HG02798 (cell line): ENCODE measurements around the gene TAS1R3.

Experiments used
- ATAC-seq: cut with Tn5 transposase; IDR thresholded peaks from one replicate; pipeline ENCODE4 v1.9.1; 2021; ENCODE audit warnings: mild to moderate bottlenecking; ENCODE audit not compliant: unreplicated experiment, poor library complexity

TAS1R3 gene

GRCh38 chr1:1335792-1336248, 4.7 kb downstream of the TAS1R3 start:
- no peak for ATAC-seq

DNA sequence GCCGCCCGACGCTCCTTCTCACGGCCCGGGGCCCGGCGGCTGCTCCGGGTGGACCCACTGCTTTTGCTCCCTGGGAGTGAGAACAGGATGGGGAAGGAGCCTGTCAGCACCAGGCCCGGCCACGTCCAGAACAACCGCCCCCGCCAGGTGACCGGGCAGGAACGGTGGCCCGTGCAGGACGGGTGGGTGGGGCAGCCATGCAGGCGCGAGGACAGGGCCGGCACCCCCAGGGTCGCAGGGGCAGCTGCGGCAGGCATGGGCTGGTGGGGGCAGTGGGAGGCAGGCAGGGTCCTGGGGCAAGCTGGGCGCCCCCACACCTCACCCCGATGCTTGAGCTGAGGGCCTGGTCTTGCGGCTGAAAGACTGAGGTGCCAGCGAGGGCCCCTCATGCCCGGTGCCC, 5.4 kb downstream of the TAS1R3 start:
- no peak for ATAC-seq

- ATAC-seq: no peak
Observed at GRCh38 chr1:1336931-1337792, 6.1 kb downstream of the TAS1R3 start.

DNA sequence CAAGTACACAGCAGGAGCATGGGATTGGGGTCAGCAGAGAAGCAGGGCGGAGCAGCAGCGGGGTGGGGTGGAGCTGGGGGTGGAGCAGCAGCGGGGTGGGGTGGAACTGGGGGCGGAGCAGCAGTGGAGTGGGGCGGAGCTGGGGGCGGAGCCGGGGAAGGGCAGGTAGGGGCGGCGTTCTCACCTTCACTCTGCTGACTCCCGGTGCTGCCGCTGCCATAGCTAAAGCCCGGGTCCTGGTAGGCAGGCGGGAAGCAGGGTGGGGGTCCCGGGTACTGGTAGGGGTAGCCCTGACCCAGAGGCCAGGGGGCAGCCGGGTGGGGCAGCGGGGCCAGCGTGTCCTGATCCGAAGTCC, 6.7 kb downstream of the TAS1R3 start:
- ATAC-seq: no peak

DNA sequence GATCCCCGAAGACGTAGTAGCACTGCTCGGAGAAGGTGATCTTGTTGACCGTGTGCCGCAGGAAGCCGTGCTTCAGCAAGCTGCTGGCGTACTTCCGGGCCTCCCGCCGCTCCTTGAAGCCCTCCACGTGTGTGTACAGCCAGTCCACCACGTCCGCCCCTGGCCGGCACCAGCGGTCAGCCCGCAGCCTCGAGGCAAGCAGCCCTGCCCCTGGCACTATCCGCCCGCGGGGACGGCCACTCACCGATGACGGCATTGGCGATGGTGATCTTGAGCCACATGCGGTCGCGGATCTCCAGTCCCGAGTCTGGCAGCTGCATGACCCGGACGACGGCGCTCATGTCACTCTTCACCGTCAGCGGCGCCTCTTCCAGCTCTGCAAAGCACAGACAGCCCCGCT, 7.2 kb downstream of the TAS1R3 start:
- ATAC-seq: no peak

- no peak for ATAC-seq
Observed at GRCh38 chr1:1340185-1340584, 9.1 kb downstream of the TAS1R3 start.

DNA sequence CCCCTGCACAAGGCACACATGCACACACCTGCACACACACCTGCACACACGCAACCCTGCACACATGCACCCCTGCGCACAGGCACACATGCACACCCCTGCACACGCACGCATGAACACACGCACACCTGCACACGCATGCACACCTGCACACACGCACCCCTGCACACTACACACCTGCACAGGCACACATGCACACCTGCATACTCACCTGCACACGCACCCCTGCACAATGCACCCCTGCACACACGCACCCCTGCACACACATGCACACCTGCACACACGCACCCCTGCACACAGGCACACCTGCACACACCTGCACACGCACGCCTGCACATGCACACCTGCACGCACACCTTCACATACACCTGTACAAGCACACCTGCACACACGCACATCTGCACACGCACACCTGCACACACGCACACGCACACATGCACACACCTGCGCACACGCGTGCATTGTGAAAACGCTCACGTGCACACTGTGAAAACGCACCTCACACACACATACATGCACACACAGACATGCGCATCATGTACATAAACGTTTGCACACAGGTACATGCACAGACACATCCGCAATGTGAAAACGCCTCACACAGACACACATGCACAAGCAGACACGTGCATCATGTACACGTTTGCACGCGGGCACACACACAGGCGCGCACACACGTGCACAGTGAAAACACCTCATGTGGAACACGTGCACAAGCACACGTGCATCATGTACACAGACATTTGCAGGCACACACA, 9.9 kb downstream of the TAS1R3 start:
- no peak for ATAC-seq

DNA sequence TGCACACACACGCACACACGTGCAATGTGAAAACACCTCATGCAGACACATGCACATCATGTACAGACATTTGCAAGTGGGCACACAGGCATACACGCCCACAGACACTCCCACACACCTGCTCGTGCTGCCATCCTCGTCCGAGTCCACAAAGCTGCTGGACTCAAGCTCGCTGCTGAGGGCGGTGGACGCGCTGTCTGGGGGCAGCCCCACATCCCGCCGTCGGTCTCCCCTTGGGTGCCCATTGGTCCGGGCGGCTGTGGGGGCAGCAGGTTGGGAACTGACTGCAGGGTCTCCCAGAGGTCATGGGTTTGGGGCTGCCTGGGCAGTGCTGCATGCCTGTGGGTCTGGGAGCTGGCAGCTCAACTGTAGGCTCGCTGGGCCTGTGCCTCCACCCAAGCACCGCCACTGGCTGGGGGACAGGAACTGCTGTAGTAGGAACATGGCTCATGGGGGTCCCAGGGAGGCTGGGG, 10.5 kb downstream of the TAS1R3 start:
- no peak for ATAC-seq

DNA sequence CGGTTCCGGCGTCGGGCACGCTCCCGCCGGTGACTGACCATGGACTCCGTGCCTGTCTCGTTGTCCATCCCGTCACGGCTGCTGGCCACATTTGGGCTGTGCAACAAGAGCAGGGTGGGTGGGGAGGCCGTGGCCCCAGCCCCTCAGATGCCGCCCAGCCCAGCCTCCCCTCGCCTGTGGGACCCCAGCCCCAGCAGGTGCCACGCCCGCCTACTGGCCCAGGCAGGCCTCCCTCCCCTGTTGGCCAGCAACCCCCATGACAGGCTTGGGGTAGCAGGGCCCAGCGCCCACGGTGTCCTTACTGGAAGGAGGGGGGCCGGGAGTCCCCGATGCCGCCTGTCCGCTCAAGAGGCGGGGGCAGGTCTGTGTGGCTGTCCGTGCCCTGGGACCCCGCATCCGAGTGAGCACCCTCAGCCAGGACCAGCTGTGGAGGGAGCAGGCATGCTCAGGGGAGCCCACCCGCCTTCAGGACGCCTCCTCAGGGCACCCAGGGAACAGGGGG, 11.0 kb downstream of the TAS1R3 start:
- ATAC-seq: no peak

- ATAC-seq: no peak
Observed at GRCh38 chr1:1342584-1343115, 11.6 kb downstream of the TAS1R3 start.

DNA sequence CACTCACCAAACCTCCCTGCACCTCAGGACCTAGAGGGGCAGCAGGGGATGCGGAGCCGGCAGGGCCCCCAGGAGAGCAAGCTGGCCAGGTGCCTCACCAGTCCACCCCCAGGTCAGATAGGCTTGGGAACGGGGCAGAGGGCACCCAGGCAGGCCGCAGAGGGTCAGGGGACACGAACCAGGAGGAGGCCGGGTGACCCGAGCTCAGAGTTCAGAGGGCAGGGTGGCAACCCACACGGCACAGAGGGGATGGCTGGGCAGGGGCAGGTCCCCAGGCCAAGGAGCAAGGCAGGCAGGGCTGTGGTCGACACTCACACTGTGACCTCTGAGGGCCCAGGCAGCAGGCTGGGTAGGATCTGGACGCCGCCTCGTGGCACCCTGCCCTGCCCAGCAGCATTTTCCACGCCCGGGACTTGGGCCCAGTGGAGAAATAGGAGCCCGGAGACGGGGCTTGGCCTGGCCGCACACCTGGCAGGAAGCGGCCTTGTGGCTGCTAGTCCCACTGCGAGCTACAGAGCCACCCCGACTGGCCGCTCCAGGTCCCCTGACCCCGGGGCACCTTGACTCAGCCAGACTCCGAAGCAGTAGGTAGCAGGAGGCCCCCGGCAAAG, 12.8 kb downstream of the TAS1R3 start:
- no peak for ATAC-seq

DNA sequence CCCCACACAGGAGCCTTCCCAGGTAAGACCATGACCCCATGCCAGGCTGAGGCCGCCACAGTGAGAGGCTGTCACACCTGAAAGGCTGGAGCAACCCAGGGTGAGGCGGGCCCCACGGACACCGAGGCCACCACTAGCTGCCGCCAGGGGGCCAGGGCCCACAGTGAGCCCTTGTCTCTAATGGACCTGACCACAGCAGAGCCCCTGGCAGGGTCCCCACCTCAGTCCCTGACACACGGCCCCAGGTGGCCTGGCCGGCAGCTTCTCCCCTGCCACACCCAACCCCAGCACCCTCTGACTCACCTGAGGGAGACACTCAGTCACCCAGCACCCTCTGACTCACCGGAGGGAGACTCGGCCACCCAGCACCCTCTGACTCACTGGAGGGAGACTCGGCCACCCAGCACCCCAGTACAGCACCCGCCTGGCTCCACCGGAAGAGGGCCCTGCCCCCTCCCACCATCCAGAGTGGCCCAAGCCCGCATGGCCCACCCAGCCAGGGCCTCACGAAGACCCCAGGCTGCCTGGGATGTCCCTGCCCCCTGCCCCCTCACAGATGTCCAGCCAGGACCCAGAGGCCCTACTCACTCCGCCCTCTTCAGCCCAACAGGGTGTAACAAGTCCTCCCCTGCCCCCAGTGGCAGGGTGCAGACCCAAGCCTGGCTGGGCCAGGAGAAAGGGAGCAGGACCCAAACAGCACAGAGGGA, 13.7 kb downstream of the TAS1R3 start:
- ATAC-seq: no peak

DNA sequence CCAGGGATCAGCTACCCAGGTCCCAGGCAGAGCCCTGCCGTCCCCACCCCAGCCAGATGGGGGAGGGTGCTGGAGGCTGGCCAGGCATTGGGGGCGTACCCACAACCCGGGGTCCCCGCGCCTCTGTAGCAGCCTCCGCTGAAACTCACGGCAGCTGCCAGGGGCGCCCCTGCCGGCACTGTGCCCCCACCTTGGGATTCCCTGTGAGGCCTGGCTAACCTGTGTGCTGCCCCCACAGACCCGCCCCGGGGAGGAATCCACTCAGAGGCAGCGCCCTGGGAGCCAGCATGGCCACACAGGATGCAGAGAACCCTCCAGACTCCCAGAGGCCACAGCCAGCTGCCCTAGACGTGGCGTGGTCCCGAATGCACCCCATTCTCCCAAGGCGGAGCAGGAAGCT, 14.3 kb downstream of the TAS1R3 start:
- no peak for ATAC-seq

- no peak for ATAC-seq
Observed at GRCh38 chr1:1345860-1346500, 14.9 kb downstream of the TAS1R3 start.

DNA sequence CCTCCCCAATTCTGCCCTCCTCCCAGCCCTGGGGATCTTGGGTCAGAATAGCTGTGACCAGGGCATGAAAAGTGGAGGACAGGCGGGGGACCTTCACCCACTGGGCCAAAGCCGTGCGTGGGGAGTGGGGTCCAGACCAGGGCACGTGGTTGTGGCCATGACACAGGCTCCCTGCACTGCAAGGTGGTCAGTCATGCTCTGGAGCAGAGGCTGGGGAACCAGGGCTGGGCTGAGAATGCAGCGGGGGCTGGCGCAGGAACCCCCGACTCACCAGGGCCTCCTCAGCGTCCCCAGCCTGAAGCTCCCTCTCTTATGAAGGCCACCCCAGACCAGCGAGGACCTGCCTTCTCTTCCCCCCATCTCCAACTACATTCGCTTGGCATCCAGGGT, 15.4 kb downstream of the TAS1R3 start:
- no peak for ATAC-seq

- no peak for ATAC-seq
Observed at GRCh38 chr1:1347026-1347595, 16.0 kb downstream of the TAS1R3 start.

DNA sequence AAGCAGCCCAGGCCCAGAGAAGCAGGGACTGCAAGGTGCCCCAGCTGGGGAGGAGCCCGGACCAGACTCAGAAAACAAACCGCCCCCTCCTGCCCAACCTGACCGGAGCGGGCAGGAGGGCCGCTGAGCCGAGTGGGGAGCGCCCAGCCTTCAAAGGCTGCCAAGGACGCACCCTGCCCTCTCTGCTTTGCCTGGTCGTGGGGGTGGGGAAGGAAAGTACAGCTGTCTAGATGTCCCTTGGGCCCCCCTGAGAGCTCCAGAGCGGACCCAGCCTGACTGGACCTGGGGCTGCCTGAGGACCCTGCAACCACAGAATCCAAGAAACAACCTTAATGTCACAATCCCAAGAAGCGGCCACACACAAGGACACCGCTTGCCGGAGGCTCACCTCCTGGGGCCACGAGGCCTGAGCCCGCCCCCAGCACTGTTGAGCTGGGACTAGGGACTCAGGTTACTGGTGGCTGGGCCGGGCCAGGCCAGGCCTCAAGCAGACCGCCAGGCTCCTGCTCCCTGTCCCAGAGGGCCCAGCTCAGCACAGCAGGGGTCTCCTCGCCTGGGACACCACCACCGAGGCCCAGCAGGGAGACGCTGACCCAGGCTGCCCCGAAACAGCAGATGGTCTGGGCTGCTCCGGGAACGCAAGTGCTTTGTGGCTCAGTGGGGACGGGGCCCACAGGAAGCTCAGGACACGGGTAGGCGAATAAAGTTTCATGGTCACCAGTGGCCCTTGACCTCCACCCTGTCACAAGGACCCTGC, 16.8 kb downstream of the TAS1R3 start:
- ATAC-seq: no peak

- ATAC-seq: no peak
Observed at GRCh38 chr1:1348420-1349255, 17.6 kb downstream of the TAS1R3 start.
